ENCODE results near the gene ARHGEF4.

The ARHGEF4 gene

DNA sequence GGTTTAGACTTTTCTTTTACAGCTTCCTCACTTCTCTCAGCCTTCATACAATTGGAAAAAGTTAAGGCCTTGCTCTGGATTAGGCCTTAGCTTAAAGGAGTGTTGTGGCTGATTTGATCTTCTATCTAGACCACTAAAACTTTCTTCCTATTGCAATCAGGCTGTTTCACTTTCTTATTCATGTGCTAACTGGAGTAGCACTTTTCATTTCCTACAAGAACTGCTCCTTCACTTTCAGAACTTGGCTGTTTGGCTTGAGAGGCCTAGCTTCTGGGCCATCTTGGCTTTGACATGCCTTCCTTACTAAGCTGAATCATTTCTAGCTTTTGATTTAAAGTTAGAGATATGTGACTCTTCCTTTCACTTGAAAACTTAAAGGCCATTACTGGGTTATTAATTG lies 114.3 kb downstream of the ARHGEF4 start:
- no peak overlapping the region for H3K4me3 ChIP-seq (ENCODE audit: low read depth, low read length)
- no peak for DNase-seq (ENCODE audit: low read depth)

DNA sequence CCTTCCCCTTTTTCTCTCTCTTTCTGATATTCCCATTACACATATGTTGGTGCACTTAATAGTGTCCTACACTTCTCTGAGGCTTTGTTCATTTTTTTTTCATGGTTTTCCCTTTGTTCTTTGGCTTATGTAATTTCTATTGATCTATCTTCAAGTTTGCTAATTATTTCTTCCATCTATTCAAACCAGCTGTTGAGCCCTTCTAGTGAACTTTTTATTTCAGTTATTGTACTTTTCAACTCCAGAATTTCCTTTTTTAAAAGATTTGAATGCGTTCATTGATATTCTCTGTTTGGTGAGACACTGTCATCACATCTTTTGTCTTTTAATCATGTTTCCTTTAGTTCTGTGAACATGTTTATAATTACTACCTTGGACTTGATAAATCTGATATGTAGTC lies 118.2 kb downstream of the ARHGEF4 start:
- no peak for DNase-seq (ENCODE audit: low read depth)
- no peak overlapping the region for H3K4me3 ChIP-seq (ENCODE audit: low read depth, low read length)

DNA sequence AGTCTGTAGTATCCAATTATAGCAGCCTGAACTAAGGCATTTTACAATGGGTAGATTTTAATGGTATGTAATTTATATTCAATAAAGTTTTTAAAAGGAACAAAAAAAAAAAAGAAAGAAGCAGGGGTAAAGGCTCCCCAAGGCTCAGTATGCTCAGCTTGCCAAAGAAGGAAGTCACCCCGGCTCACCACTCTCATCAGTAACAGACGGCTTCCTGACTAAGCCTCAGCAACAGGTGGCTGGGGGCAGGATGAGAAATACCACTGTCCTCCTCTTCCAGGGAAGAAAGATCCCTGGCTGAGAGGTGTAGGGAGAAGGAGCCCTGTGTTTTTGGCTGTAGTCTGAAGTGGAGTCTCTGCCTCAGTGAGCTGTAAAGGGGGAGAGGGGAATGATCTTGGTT lies 121.2 kb downstream of the ARHGEF4 start:
- no peak overlapping the region for H3K4me3 ChIP-seq (ENCODE audit: low read depth, low read length)
- no peak for DNase-seq (ENCODE audit: low read depth)

DNA sequence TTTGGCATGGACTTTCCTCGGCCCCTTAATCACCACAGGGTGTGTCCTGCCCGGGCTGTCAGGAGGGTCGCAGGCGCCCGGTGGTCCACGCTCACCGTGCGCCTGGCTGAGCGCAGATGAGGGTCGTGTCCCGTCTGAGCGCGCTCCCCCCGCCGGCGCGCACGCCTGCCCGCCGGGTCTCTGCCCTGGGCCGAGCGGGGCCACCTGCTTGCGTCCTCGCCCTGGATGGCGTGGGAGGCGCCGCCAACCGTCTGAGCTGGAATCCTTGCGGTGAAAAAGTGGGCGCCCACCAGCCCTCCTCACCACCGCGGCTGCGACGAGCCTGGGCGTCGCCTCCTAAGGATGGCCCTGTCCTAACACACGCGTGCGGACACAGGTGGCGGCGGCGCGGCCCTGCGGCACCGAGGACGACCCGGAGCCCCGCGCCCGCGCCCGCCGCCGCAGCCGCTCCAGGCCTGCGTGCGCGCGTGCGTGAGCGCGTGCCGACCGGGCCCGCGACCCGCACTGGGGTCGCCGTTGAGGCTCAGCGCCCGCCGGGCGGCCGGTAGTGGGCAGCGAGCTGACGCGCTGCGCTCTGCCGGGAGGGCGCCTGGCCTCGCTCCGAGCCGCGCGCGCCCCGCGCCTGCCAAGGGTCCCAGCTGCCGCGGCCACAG lies 126.6 kb downstream of the ARHGEF4 start:
- no peak for DNase-seq (ENCODE audit: low read depth)
- H3K4me3 ChIP-seq (ENCODE audit: low read depth, low read length), result no peak overlapping the region

DNA sequence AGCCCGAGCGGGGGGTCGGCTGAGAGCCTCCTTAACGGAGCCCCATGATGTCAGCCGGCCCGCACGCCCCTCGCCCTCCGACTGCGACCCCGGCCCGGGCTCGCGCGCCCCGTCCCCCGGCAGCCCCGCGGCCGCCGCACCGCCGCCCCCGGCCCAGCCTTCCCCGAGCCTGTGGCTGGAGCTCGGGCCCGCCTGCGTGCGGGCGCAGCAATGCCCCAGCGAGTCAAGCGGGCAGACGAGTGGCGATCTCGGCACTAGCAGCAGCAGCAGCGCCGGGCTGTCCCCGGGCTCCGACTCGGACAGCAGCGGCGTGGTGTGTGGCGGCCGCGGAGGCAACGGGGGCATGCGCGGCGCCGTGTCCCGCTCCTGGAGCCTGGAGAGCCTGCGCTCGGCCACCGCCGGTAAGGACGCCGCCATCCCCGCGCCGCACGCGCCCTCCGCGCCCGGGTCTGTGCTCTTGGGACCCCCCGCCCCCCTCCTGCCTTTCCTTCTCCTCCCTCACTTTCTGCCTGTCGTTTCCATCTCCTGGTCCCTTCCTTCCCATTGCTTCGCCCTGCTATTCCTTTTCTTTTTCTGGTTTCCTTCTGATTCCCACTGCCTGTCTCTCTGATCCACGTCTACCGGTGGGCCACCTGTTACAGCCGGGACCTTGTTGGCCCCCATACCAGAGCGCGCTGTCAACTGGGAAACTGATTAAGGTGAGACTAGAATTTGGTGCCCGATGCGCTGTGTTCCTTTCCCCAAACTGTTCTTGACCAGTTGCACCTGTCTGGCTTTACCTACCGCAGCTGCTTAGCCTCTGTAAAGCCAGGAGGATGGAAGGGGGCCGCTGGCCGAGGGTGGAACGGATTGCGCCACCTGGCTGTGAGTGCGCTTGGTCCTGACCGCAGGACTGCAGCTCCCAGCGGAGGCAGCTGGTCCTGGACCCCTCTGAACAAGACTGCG lies 127.4 kb downstream of the ARHGEF4 start:
- H3K4me3 ChIP-seq (ENCODE audit: low read depth, low read length), result peak overlapping the region; percentile 5
- DNase-seq (ENCODE audit: low read depth), result no peak

DNA sequence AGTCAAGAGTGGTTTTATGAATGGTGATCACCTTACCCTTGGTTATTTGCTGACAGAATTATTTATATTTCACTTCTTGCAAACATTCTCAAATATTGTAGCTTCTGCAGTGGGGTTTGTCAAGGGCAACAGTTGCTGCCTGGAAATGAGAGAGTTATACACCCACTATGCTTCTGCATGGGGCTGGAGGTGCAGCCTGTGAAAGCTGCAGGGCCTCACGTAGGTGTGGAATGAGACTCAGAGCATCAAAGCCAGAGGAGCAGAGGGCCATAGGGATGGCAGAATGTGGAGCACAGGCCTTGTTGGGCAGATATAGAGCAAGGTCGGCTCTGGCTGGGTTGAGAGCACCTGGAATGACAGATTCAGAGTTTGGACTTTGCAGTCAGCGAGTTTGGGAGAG lies 128.2 kb downstream of the ARHGEF4 start:
- no peak for DNase-seq (ENCODE audit: low read depth)
- no peak overlapping the region for H3K4me3 ChIP-seq (ENCODE audit: low read depth, low read length)

DNA sequence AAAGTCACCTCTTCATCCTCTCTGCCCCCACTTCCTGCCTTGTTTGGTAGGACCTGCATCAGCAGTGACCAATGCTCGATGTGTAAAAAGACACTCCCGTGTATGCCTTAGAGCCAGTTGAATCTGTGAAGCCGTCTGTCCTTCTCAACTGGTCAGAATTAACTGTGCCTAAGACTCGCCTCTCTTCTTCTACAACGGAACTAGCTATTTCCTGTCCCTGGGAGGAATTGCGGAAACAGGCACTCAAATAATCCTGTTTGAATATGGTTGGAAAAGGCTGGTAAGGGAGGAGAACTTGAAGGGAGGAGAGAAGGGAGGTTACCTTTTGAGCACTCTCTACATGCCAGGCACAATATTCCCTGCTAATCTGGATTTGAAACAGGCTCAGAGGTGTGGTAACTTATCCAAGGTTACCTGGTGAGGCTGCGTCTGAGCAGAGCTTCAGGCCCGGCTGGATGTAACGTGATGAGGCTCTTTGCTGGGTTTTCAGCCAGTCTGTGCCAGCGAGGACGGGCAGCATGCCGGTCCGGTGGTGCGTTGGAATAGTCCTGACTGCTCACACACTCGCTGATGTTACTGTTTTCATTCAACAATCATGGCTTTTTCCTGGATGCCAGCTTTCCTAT lies 129.5 kb downstream of the ARHGEF4 start:
- no peak for DNase-seq (ENCODE audit: low read depth)
- no peak overlapping the region for H3K4me3 ChIP-seq (ENCODE audit: low read depth, low read length)

DNA sequence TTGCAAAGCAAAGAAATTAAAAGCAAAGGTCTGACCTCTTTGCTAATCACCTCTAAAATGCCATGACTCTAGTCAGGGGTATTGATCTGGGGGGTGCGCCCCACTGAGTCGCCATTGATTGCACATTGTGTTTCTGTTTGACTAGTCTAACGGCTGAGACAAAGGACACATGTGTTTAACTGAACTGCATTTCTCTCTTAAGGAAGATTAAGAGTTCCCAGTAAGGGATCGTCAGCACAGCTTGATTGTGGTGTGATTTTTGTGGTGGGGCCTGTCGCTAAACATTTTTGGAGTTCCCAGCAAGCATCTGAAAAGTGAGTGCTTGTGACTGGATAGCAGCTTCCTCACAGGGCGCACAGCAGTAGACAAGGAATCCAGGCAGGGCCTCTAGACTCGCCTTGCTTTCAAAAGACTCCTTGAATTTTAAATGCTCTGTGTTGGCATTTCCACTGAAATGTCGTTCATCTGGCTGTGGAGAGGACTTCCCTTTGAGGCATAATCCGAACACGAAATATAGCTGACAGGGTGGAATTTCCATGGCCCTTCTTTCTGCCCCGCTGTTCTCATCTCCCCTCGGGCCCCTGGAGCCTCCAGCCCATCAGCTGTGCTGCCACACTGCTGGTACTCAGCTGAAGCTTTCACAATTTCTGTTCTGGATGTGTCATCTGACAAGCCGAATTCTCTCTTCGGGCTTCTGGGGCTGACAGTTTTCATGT lies 130.2 kb downstream of the ARHGEF4 start:
- no peak for DNase-seq (ENCODE audit: low read depth)
- H3K4me3 ChIP-seq (ENCODE audit: low read depth, low read length), result no peak overlapping the region

DNA sequence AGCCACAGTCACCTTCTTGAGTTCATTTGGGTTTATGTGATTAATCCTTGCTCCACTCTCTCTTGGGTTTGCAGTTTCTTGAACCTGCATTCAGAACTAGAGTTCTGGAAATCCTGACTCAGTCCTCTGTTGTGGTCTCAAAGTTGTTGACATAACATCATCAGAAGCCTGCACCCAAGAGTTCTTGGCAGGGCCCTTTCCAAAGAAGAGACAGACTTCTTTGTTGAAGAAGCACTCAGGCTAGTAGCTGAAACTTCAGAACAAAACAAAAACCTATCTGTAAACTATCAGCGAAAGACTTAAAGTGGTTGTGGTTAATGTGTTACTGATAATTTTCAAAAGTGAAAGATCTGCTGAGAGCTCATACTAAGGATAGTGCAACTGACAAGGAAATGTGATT lies 135.7 kb downstream of the ARHGEF4 start:
- no peak overlapping the region for H3K4me3 ChIP-seq (ENCODE audit: low read depth, low read length)
- no peak for DNase-seq (ENCODE audit: low read depth)

DNA sequence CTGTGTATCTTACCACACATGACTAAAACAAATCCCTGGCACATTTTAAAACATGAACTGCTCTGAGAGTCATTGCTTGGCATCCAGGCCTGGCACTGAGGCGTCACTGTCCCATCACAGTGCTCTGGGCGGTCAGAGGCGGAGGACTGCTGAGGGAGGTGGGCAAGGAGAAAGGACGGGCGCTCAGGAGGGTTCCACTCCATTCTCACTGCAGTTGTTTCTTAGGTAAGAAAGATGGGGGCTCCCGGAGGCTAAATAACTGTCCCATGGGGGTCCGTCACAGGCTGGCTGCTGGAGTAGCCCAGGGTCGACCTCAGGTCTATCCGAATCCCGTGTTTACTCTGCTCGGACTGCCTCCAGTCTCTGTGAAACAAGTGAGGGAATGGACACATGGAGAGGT lies 139.0 kb downstream of the ARHGEF4 start:
- no peak overlapping the region for H3K4me3 ChIP-seq (ENCODE audit: low read depth, low read length)
- no peak for DNase-seq (ENCODE audit: low read depth)

DNA sequence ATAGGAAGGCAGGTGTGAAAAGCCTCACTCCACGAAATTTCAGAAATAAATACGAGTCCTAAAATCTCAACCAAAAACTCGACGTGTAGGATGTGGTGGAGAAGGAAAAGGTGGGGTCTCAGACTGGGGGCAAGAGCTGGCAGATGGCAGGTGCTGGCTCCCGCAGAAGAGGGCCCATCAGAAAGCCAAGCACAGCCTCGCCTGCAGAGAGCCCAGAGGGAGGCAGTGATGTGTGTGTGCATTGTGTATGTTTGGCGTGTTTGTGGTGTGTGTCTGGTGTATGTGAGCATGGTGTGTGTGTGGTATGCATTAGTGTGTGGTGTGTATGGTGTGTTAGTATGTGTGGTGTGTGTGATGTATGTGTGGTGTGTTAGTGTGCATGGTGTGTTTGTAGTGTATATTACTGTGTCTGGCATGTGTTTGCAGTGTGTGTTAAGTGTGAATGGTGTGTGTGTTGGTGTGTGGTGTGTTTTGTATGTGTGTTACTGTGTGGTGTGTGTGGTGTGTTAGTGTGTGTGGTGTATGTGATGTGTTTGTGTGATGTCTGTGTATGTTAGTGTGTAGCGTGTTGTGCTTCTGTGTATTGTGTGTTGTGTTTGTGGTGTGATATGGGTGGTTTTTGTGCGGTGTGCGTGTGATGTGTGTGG lies 140.0 kb downstream of the ARHGEF4 start:
- H3K4me3 ChIP-seq (ENCODE audit: low read depth, low read length), result no peak overlapping the region
- DNase-seq (ENCODE audit: low read depth), result no peak

DNA sequence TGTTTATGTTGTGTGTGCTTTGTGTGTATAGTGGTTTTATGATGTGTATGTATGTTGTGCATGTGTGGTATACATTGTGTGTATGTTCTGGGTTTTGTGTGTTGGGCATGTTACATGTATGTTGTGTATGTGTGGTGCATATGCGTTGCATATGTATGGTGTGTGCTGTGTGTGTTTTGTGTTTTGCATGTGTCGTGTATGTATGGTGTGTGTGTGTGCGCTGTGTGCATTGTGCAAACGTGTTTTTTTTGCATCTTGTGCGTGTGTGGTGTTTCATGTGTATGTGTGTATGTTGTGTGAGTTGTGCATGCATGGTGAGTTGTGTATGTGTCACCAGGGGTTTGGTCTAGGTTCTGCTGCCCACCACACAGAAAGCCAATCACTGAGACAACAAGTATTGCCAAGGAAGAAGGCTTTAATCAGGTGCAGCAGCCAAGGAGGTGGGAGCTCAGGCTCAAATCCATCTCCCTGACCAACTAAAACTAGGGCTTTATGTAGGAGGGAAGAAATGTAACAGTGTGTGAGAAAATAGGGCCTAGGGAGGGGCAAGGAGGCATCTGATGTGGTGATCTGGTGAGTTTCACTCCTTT lies 140.8 kb downstream of the ARHGEF4 start:
- no peak for DNase-seq (ENCODE audit: low read depth)
- H3K4me3 ChIP-seq (ENCODE audit: low read depth, low read length), result no peak overlapping the region

DNA sequence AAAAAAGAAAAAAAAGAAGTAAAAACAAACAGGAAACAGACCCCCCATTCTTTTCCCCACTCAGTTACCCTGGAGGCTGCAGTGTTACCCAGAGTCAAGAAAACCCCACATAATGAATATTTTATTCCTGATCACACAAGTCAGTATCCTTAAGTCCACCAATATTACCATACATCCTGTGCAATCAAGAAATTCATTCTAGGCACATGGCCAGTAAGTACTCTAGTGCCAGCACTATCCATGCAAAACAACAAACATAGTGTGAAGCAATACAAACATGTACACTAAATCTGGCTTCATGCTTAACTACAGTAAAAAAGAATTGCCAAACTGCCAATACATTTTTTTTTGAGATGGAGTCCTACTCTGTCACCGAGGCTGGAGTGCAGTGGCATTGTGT lies 145.0 kb downstream of the ARHGEF4 start:
- no peak for DNase-seq (ENCODE audit: low read depth)
- H3K4me3 ChIP-seq (ENCODE audit: low read depth, low read length), result no peak overlapping the region

DNA sequence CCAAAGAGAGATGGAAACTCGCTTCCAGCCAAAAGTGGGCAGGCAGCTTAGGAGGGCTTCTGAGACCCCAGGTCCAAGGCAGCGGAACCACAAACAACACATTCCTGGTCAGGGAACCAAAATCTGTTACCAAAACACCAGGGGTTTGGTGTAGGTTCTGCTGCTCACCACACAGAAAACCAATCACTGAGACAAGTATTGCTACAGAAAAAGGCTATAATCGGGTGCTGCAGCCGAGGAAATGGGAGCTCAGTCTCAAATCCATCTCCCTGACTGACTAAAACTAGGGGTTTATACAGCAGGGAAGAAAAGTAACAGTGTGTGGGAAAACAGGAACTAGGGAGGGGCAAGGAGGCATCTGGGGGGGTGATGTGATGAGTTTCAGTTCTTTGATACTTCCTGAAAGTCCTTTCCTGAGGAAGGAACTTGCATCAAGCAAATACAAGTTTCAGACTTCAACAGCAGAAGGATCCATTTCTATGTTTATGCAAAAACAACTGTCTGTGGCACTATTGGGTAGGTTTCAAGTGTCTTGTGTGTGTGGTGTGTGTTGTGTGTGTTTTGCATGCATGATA lies 148.6 kb downstream of the ARHGEF4 start:
- no peak overlapping the region for H3K4me3 ChIP-seq (ENCODE audit: low read depth, low read length)
- DNase-seq (ENCODE audit: low read depth), result no peak

DNA sequence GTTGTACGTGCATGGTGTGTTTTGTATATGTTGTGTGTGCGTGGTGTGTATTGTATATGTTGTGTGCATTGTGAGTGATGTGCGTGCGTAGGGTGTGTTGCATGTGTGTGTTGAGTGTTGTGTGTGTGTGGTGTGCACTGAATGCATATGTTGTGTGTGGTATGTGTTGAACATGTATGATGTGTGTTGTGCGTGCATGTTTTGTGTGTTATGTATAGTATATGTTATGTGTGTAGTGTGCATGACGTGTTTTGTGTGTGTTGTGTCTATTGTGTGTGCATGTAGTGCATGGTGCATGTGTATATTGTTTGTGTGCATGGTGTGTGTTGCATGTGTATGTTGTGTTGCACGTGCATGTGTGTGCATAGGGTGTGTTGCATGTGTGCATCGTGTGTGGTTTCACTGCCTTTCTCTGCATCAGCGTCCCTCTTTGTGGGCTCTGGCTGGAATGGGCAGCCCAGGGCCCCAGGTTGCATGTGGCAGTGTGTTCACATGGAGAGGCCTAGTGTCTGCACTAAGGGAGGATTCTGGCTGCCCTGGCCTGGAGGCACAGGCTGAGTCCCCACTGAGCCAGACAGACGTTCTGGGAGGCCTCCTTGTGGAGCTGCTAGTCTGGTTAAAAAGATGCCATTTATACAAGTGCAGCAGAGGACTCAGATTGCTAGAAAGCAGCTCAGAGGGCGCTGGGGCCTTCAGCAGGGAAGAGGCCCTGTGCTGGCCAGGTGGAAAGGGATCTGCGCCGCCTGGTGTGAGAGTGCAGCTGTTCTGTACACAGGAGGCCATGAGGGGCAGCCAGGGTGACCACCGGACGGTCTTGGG lies 149.3 kb downstream of the ARHGEF4 start:
- H3K4me3 ChIP-seq (ENCODE audit: low read depth, low read length), result no peak overlapping the region
- no peak for DNase-seq (ENCODE audit: low read depth)

DNA sequence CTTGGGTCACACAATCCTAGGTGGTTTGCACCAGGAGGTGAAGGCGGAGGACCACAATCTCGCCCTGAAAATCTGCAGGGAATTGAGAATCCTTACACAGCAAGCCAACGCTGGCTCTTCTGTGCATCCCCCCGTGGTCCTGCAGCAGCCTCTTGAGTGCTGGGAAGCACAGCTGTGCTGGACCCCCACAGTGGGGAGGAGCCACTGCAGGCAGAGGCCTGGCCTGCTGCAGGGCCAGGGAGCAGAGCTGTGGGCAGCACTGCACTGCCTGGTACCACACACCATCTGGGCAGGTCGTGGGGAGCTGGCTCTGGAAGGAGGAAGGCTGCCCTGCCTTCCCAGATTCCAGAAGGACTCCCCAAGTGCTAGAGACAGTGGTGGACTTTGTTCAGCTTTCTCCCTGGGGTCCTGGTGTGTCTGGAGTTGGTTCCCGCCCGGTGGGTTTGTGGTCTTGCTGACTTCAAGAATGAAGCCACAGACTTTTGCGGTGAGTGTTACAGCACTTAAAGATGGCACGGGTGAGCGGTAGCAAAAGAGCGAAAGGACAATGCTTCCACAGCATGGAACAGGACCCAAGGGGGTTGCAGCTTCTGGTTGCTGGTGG lies 150.3 kb downstream of the ARHGEF4 start:
- H3K4me3 ChIP-seq (ENCODE audit: low read depth, low read length), result no peak overlapping the region
- DNase-seq (ENCODE audit: low read depth), result no peak

DNA sequence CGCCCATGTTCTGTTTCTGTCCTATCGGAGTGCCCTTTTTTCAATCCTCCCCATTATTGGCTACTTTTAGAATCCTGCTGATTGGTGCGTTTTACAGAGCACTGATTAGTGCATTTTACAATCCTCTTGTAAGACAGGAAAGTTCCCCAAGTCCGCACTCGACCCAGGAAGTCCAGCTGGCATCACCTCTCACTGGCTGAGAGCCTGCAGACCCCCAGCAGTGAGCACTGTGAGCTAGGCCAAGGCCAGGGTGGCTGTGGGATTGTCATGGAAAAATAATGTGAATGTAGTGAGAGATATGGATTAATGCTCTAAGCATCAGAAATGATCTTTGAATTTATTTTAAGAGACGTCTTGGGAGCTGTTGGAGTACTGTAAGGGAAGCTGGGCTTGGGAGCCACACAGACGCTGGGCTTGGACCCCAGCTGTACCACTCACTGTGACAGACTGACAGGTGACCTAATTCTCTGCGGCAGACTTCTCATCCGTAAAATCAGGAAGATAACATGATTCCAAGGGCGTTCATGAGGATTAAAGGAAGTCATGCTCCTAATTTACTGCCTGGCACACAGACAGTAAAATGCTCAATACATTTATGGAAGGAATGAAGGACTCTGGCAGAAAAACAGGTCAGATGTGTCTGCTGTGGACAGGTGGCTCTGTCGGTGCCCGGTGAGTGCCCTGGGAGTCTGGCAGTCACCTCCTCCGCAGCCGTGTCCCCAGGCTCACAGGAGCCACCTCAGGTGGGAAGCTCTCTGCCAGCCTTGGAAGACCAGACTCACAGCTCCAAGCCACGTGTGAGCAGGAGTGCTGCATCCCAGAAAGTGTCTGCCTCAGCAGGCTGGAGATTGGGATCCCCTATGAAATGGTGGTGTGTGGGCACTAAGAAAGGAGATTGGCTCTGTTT lies 151.1 kb downstream of the ARHGEF4 start:
- no peak overlapping the region for H3K4me3 ChIP-seq (ENCODE audit: low read depth, low read length)
- DNase-seq (ENCODE audit: low read depth), result no peak
